Small intestine (tissue), 7 donors: ENCODE results near the gene TMEM179. TPM values are rescaled to one million over a fixed set of nuclear protein-coding genes. Genes with fewer than 3 reads are reported as not detected.

Experiments
- DNase-seq, 2 donors: peaks; one replicate each; pipeline versions ENCODE4 v3.0.0 to v3.0.0-alpha.2; 2013
- FAIRE-seq: peaks from 2 replicates; lab custom pipeline; 2012; peaks lifted over from hg19 to GRCh38; lab: Jason Lieb, UNC
- H3K27ac ChIP-seq, 3 donors: one replicate each; pipeline ENCODE4 v1.5.1; 2013; ENCODE audit warnings: low read length in 2 of 3, mild to moderate bottlenecking in 2 of 3, control low read depth in 1 of 3, inconsistent platforms in 1 of 3, low read depth in 1 of 3, moderate library complexity in 1 of 3
- H3K27me3 ChIP-seq, 3 donors: one replicate each; pipeline ENCODE4 v1.6.1; 2013; ENCODE audit warnings: low read length in 3 of 3, inconsistent platforms in 1 of 3; ENCODE audit not compliant: control insufficient read depth in 3 of 3, insufficient read depth in 3 of 3
- H3K36me3 ChIP-seq, 3 donors: one replicate each; pipeline ENCODE4 v1.6.1; 2013; ENCODE audit warnings: low read length in 3 of 3, inconsistent platforms in 1 of 3, low read depth in 1 of 3, mild to moderate bottlenecking in 1 of 3, moderate library complexity in 1 of 3; ENCODE audit not compliant: control insufficient read depth in 3 of 3, insufficient read depth in 2 of 3
- H3K4me1 ChIP-seq, 3 donors: one replicate each; pipeline ENCODE4 v1.6.1; 2013; ENCODE audit warnings: low read length in 2 of 3, inconsistent platforms in 1 of 3, low read depth in 1 of 3, mild to moderate bottlenecking in 1 of 3, moderate library complexity in 1 of 3; ENCODE audit not compliant: control insufficient read depth in 3 of 3, insufficient read depth in 2 of 3
- H3K4me3 ChIP-seq, 3 donors: one replicate each; pipeline ENCODE4 v1.5.1; 2013; ENCODE audit warnings: low read length in 3 of 3, control low read depth in 1 of 3, inconsistent platforms in 1 of 3, low read depth in 1 of 3, mild to moderate bottlenecking in 1 of 3, moderate library complexity in 1 of 3
- H3K9me3 ChIP-seq, 2 donors: one replicate each; pipeline ENCODE4 v1.6.1; 2013; ENCODE audit warnings: low read depth in 1 of 2, low read length in 1 of 2; ENCODE audit not compliant: control insufficient read depth in 2 of 2, insufficient read depth in 1 of 2
- WGBS, 3 donors: extraction: QIAGEN DNeasy Blood & Tissue Kit; methylation state at CpG; one replicate each; pipeline ENCODE4 v1.1.7; 2013; 5-methylcytosine and 5-hydroxymethylcytosine counted together
- polyA plus RNA-seq, 4 donors: library from polyadenylated mRNA; stranded (reverse) in 3 of 4; unstranded in 1 of 4; fragments of 200-250 nt in 3 of 4; fragments of 120-200 nt in 1 of 4; gene quantifications; one replicate each; pipeline versions ENCODE4 v1.2.1 to v1.2.3, GENCODE V29; 2013
- donor health status: healthy with polysubstance abuse.
- donor health status: control.
- donor health status: control.
- donor health status: Bipolar disorder and iron deficiency.
- donor health status: healthy.

Gene TMEM179
- polyA plus RNA-seq, 4 donors: 3.0 to 11.2 TPM; not detected in 2

- WGBS, 3 donors: 75 to 95% (median 92%) methylated on average over 7 of the region's 7 CpGs
- H3K27me3 ChIP-seq: peaks cover 2 to 13% (median 10%) of the 10 kb centered on the region in 3 donors
- no peaks in the 10 kb centered on the region for H3K9me3 ChIP-seq
- H3K4me3 ChIP-seq: no peak overlapping the region
- FAIRE-seq (no peak), DNase-seq (no peak)
- no peak overlapping the region for H3K27ac ChIP-seq
- peaks cover 0 to 2% (median 0%) of the 10 kb centered on the region in 3 donors for H3K4me1 ChIP-seq
- no peaks in the 10 kb centered on the region for H3K36me3 ChIP-seq
Measured at GRCh38 chr14:104599446-104599845, 5.1 kb downstream of the TMEM179 start.

GRCh38 chr14:104598910-104599273 lies 5.7 kb downstream of the TMEM179 start:
- 82 to 91% (median 89%) methylated on average over 12 of the region's 12 CpGs for whole genome bisulfite sequencing, 3 donors

GRCh38 chr14:104598039-104598909 lies 6.3 kb downstream of the TMEM179 start:
- H3K36me3 ChIP-seq: no peaks in the 10 kb centered on the region
- DNase-seq: no peak
- no peak overlapping the region for H3K27ac ChIP-seq
- peaks cover 0 to 7% (median 4%) of the 10 kb centered on the region in 3 donors for H3K27me3 ChIP-seq
- peaks cover 0 to 8% (median 0%) of the 10 kb centered on the region in 3 donors for H3K4me1 ChIP-seq
- 53 to 66% (median 54%) methylated on average over 28 of the region's 28 CpGs for WGBS, 3 donors
- H3K9me3 ChIP-seq: no peaks in the 10 kb centered on the region
- H3K4me3 ChIP-seq: no peak overlapping the region
- FAIRE-seq: no peak

More at GRCh38 chr14:104598910-104599273, 5.7 kb downstream of the TMEM179 start:
- H3K4me1 ChIP-seq: peaks cover 0 to 4% (median 0%) of the 10 kb centered on the region in 3 donors
- no peak overlapping the region for H3K27ac ChIP-seq
- H3K27me3 ChIP-seq: peaks cover 0 to 9% (median 7%) of the 10 kb centered on the region in 3 donors
- H3K4me3 ChIP-seq: no peak overlapping the region
- H3K36me3 ChIP-seq: no peaks in the 10 kb centered on the region
- DNase-seq: no peak
- FAIRE-seq: no peak
- no peaks in the 10 kb centered on the region for H3K9me3 ChIP-seq

- WGBS, 3 donors: 78 to 89% (median 85%) methylated on average over 11 of the region's 11 CpGs
- Histone ChIP-seq H3K9me3 (no peaks in the 10 kb centered on the region), H3K4me3 (no peak overlapping the region), H3K27me3 (peaks cover 0 to 4% (median 0%) of the 10 kb centered on the region in 3 donors), H3K4me1 (peaks cover 0 to 8% (median 0%) of the 10 kb centered on the region in 3 donors), H3K27ac (no peak overlapping the region), H3K36me3 (no peaks in the 10 kb centered on the region)
- DNase-seq: no peak
- no peak for FAIRE-seq
Measured at GRCh38 chr14:104597576-104597975, 7.0 kb downstream of the TMEM179 start.

GRCh38 chr14:104596927-104597351 lies 7.6 kb downstream of the TMEM179 start:
- no peak for FAIRE-seq
- 82 to 86% (median 85%) methylated on average over 18 to 21 of the region's 21 CpGs for WGBS, 3 donors
- no peaks in the 10 kb centered on the region for H3K36me3 ChIP-seq
- H3K4me3 ChIP-seq: no peak overlapping the region
- H3K27me3 ChIP-seq: peaks cover 0 to 4% (median 0%) of the 10 kb centered on the region in 3 donors
- no peaks in the 10 kb centered on the region for H3K9me3 ChIP-seq
- DNase-seq: no peak
- H3K4me1 ChIP-seq: peaks cover 0 to 8% (median 0%) of the 10 kb centered on the region in 3 donors
- H3K27ac ChIP-seq: no peak overlapping the region

GRCh38 chr14:104596451-104596918 lies 8.1 kb downstream of the TMEM179 start:
- Histone ChIP-seq H3K36me3 (no peaks in the 10 kb centered on the region), H3K4me3 (no peak overlapping the region), H3K27me3 (peaks cover 0 to 3% (median 0%) of the 10 kb centered on the region in 3 donors), H3K9me3 (no peaks in the 10 kb centered on the region), H3K4me1 (peaks cover 0 to 8% (median 0%) of the 10 kb centered on the region in 3 donors), H3K27ac (no peak overlapping the region)
- no peak for FAIRE-seq
- DNase-seq: no peak
- WGBS, 3 donors: 79 to 87% (median 83%) methylated on average over 11 of the region's 11 CpGs

GRCh38 chr14:104595911-104596450 lies 8.6 kb downstream of the TMEM179 start:
- Histone ChIP-seq H3K27ac (no peak overlapping the region), H3K4me1 (peaks cover 0 to 8% (median 0%) of the 10 kb centered on the region in 3 donors), H3K9me3 (no peaks in the 10 kb centered on the region), H3K4me3 (no peak overlapping the region), H3K36me3 (no peaks in the 10 kb centered on the region), H3K27me3 (peaks cover 0 to 2% (median 0%) of the 10 kb centered on the region in 3 donors)
- WGBS, 3 donors: 70 to 82% (median 73%) methylated on average over 6 of the region's 6 CpGs
- FAIRE-seq (no peak), DNase-seq (no peak)

- FAIRE-seq (no peak), DNase-seq (no peak)
- H3K36me3 ChIP-seq: no peaks in the 10 kb centered on the region
- 85 to 86% (median 85%) methylated on average over 9 to 14 of the region's 14 CpGs for WGBS, 3 donors
- peaks cover 0 to 8% (median 0%) of the 10 kb centered on the region in 3 donors for H3K4me1 ChIP-seq
- no peak overlapping the region for H3K27ac ChIP-seq
- peaks cover 0 to 2% (median 0%) of the 10 kb centered on the region in 3 donors for H3K27me3 ChIP-seq
- H3K4me3 ChIP-seq: no peak overlapping the region
- no peaks in the 10 kb centered on the region for H3K9me3 ChIP-seq
Measured at GRCh38 chr14:104595116-104595675, 9.4 kb downstream of the TMEM179 start.
